GM12878 (cell line): ENCODE results near the gene TACC2. TPM values are rescaled to one million over a fixed set of nuclear protein-coding genes. Genes with fewer than 3 reads are reported as not detected.

Experiments
- ATAC-seq: fragments of 200-7000 bp; cut with Tn5 transposase; 3 replicates; pipeline ENCODE4 v1.9.1; 2020; ENCODE audit warnings: mild to moderate bottlenecking, moderate library complexity
- BruUV-seq: library from RNA; stranded (reverse); fragments of 400-500 nt; replicated peaks from 2 replicates; lab custom pipeline; 2021; lab: Mats Ljungman, UMichigan
- CTCF ChIA-PET: fragments of 300-600 bp; sonication (Branson Sonifier 250); formaldehyde crosslinking; extraction: SDS; loops from one replicate; lab custom pipeline; 2021; ENCODE audit warnings: inconsistent platforms; lab: Yijun Ruan, JAX
- POLR2A ChIA-PET: fragments of 350-600 bp; formaldehyde crosslinking; extraction: SDS; loops from one replicate; lab custom pipeline; 2021; ENCODE audit warnings: inconsistent platforms; lab: Charles Lee
- RAD21 ChIA-PET: fragments of 300-600 bp; sonication (Branson Sonifier 250); formaldehyde crosslinking; loops from one replicate; lab custom pipeline; 2023; ENCODE audit warnings: antibody characterized with exemption; ENCODE audit not compliant: unreplicated experiment; lab: Charles Lee
- SMC1A ChIA-PET: fragments of 300-600 bp; sonication (Branson Sonifier 250); formaldehyde crosslinking; loops from one replicate; lab custom pipeline; 2023; ENCODE audit not compliant: unreplicated experiment, uncharacterized antibody; lab: Charles Lee
- DNase-seq: peaks from one replicate; pipeline ENCODE4 v3.0.0-alpha.2; 2011; ENCODE audit warnings: low read depth, low spot score
- FAIRE-seq: peaks from 3 replicates; lab custom pipeline; 2011; peaks lifted over from hg19 to GRCh38; lab: Jason Lieb, UNC
- H2AFZ ChIP-seq: 2 replicates; pipeline ENCODE4 v1.6.0; 2011; ENCODE audit warnings: low read depth, low read length, control low read depth; ENCODE audit not compliant: control insufficient read depth
- H3K27ac ChIP-seq: 2 replicates; pipeline ENCODE4 v1.5.1; 2011; ENCODE audit warnings: control low read depth; ENCODE audit not compliant: control insufficient read depth, insufficient read depth
- H3K27me3 ChIP-seq, 2 experiments: replicated peaks in 1 of 2; 2 replicates each; pipeline versions ENCODE4 v1.6.0 to v1.6.1; 2011; ENCODE audit warnings: low read length in 1 of 2; ENCODE audit not compliant: control insufficient read depth in 2 of 2, insufficient read depth in 2 of 2
- H3K36me3 ChIP-seq, 2 experiments: 2 replicates each; pipeline ENCODE4 v1.5.1; 2011; ENCODE audit warnings: low read length in 1 of 2; ENCODE audit not compliant: control insufficient read depth in 2 of 2, insufficient read depth in 2 of 2
- H3K4me1 ChIP-seq: 2 replicates; pipeline ENCODE4 v1.6.1; 2011; ENCODE audit warnings: mild to moderate bottlenecking, low read length, moderate library complexity, mixed read lengths; ENCODE audit not compliant: control insufficient read depth, insufficient read depth
- H3K4me2 ChIP-seq: 2 replicates; pipeline ENCODE4 v1.6.0; 2011; ENCODE audit warnings: control low read depth; ENCODE audit not compliant: control insufficient read depth, insufficient read depth
- H3K4me3 ChIP-seq: fragments of 200-600 bp; sonication (generic); 2 replicates; pipeline ENCODE4 v1.5.1; 2016
- H3K79me2 ChIP-seq: 2 replicates; pipeline ENCODE4 v1.6.0; 2011; ENCODE audit warnings: low read length; ENCODE audit not compliant: control insufficient read depth, insufficient read depth
- H3K9ac ChIP-seq: 2 replicates; pipeline ENCODE4 v1.8.0; 2011; ENCODE audit warnings: low read length, control low read depth, mixed read lengths; ENCODE audit not compliant: control insufficient read depth, insufficient read depth
- H3K9me3 ChIP-seq: replicated peaks from 3 replicates; pipeline ENCODE4 v1.5.1; 2011; ENCODE audit warnings: mild to moderate bottlenecking, low read length; ENCODE audit not compliant: control insufficient read depth, insufficient read depth
- H4K20me1 ChIP-seq: 2 replicates; pipeline ENCODE4 v1.6.0; 2011; ENCODE audit not compliant: control insufficient read depth, insufficient read depth
- GATAD2B ChIP-seq: fragments of 450-650 bp; conservative IDR thresholded peaks from 2 replicates; pipeline ENCODE4 v1.6.1; 2017; ENCODE audit warnings: low read depth, mild to moderate bottlenecking, moderate library complexity
- NR2C1 ChIP-seq: fragments of 450-650 bp; IDR thresholded peaks from 2 replicates; pipeline ENCODE4 v1.6.1; 2017; ENCODE audit warnings: antibody characterized with exemption, mild to moderate bottlenecking, moderate library complexity
- POLR2AphosphoS5 ChIP-seq: IDR thresholded peaks from 2 replicates; pipeline ENCODE4 v1.6.1; 2011; ENCODE audit warnings: mild to moderate bottlenecking, low read length, inconsistent platforms
- RB1 ChIP-seq: fragments of 450-650 bp; formaldehyde crosslinking; IDR thresholded peaks from 2 replicates; pipeline ENCODE4 v1.6.1; 2017; ENCODE audit warnings: mild to moderate bottlenecking, borderline replicate concordance
- ZNF24 ChIP-seq: fragments of 450-650 bp; IDR thresholded peaks from 2 replicates; pipeline ENCODE4 v1.6.1; 2017; ENCODE audit warnings: antibody characterized with exemption, mild to moderate bottlenecking
- whole genome bisulfite sequencing: methylation state at CpG from one replicate; pipeline ENCODE4 v1.1.6; 2016; ENCODE audit warnings: low lambda C conversion rate; ENCODE audit not compliant: insufficient replicate concordance, insufficient coverage; ENCODE audit errors: missing lambda C conversion rate; 5-methylcytosine and 5-hydroxymethylcytosine counted together
- in situ Hi-C: fragments of 300-500 bp; cut with MboI; formaldehyde crosslinking; loops from 9 replicates; pipeline ENCODE4 v1.14.3; 2018; ENCODE audit warnings: mixed read lengths
- intact Hi-C: fragments of 100-400 bp; cut with micrococcal nuclease; formaldehyde crosslinking; loops from one replicate; pipeline ENCODE4 v1.14.2; 2022; ENCODE audit not compliant: unreplicated experiment
- polyA plus RNA-seq, 11 experiments: library from polyadenylated mRNA; depleted of rRNA in 4 of 11; unstranded in 6 of 11; stranded (reverse) in 5 of 11; fragments of >200 nt; fragmentation: Nextera tagmentation in 4 of 11; fragmentation: Illumina TruSeq in 1 of 11; extraction: Ambion mirVana in 4 of 11; extraction: Trizol in 1 of 11; gene quantifications; 1 replicate in 1 of 11; 2 replicates in 10 of 11; pipeline versions ENCODE4 v1.2.1 to v1.2.3, GENCODE V29; 2011 to 2016; ENCODE audit warnings: inconsistent platforms in 2 of 11, missing spikeins in 2 of 11, low read depth in 1 of 11
- total RNA-seq, 4 experiments: library from RNA; depleted of rRNA in 3 of 4; stranded (reverse); fragments of >200 nt in 3 of 4; fragmentation: Illumina TruSeq in 1 of 4; extraction: Trizol in 1 of 4; gene quantifications; 2 replicates each; pipeline versions ENCODE4 v1.2.1 to v1.2.3, GENCODE V29; 2013 to 2021

The TACC2 gene
- total and polyA plus RNA-seq, 10 of the 15 experiments (the other 5 are each of a cell fraction or from before 2014, with no cell fraction given), result 0.07 to 0.64 (median 0.13) TPM; not detected in 5

- no peaks in the 10 kb centered on the region for H3K79me2 ChIP-seq
- H3K4me1 ChIP-seq, result no peaks in the 10 kb centered on the region
- H2AFZ ChIP-seq, result no peak overlapping the region
- DNase-seq, result no peak
- H3K9me3 ChIP-seq, result no peaks in the 10 kb centered on the region
- SMC1A ChIA-PET, result no interaction called here
- no peak overlapping the region for H3K9ac ChIP-seq
- 22% methylated on average over 10 of the region's 10 CpGs for WGBS
- BruUV-seq, result no TSS peak
- RAD21 ChIA-PET, result no interaction called here
- intact Hi-C loops, result no loop called here
- CTCF ChIA-PET, result no interaction called here
- POLR2A ChIA-PET, result no interaction called here
- FAIRE-seq, result no peak
- H3K27ac ChIP-seq, result no peak overlapping the region
- H4K20me1 ChIP-seq, result no peaks in the 10 kb centered on the region
- ATAC-seq, result no peak
- no peaks in the 10 kb centered on the region for H3K27me3 ChIP-seq
- no peak overlapping the region for H3K4me3 ChIP-seq
- in situ Hi-C loops, result no loop called here
- no peaks in the 10 kb centered on the region for H3K36me3 ChIP-seq
- no peak for TF ChIP-seq ZNF24
- TF ChIP-seq, all 136 proteins: peak for 0
- no peak overlapping the region for H3K4me2 ChIP-seq
Observed at GRCh38 chr10:121994429-121994941, 5.5 kb downstream of the TACC2 start.

GRCh38 chr10:121998462-121998861 is 9.5 kb downstream of the TACC2 start:
- in situ Hi-C loops, result no loop called here
- no peak overlapping the region for H2AFZ ChIP-seq
- no peaks in the 10 kb centered on the region for H3K4me1 ChIP-seq
- H3K4me3 ChIP-seq, result no peak overlapping the region
- intact Hi-C loops, result no loop called here
- no peak overlapping the region for H3K27ac ChIP-seq
- SMC1A ChIA-PET, result no interaction called here
- no peaks in the 10 kb centered on the region for H3K36me3 ChIP-seq
- 34% methylated on average over 6 of the region's 6 CpGs for WGBS
- H3K9me3 ChIP-seq, result no peaks in the 10 kb centered on the region; the same call in 2 of the 3 replicates
- no peak for FAIRE-seq
- no TSS peak for BruUV-seq
- RAD21 ChIA-PET, result no interaction called here
- CTCF ChIA-PET, result no interaction called here
- H3K9ac ChIP-seq, result no peak overlapping the region
- no peak overlapping the region for H3K4me2 ChIP-seq
- no peak for DNase-seq
- H3K27me3 ChIP-seq, result no peaks in the 10 kb centered on the region
- no peak for ATAC-seq
- TF ChIP-seq POLR2AphosphoS5, result no peak
- no peak for TF ChIP-seq RB1
- no peak for TF ChIP-seq GATAD2B
- TF ChIP-seq NR2C1, result no peak
- POLR2A ChIA-PET, result no interaction called here
- H4K20me1 ChIP-seq, result no peaks in the 10 kb centered on the region
- no peaks in the 10 kb centered on the region for H3K79me2 ChIP-seq
